ENCODE data around the gene LAMA4. TPM values are rescaled to one million over a fixed set of nuclear protein-coding genes. Genes with fewer than 3 reads are reported as not detected.

LAMA4 gene
- total RNA-seq, 1 experiment from 2014 or later, result 9.4 TPM

GRCh38 chr6:112193535-112194051, 60.8 kb downstream of the LAMA4 start:
- Histone ChIP-seq H3K36me3 (ENCODE audit: low read depth, low read length) (no peaks in the 10 kb centered on the region), H3K4me1 (ENCODE audit: insufficient read depth, low read length) (no peaks in the 10 kb centered on the region), H2AFZ (ENCODE audit: low read length) (no peak overlapping the region), H3K27me3 (ENCODE audit: low read length) (no peaks in the 10 kb centered on the region), H4K20me1 (ENCODE audit: low read length) (no peaks in the 10 kb centered on the region), H3K79me2 (ENCODE audit: low read length) (no peaks in the 10 kb centered on the region), H3K9ac (ENCODE audit: low read length) (no peak overlapping the region), H3F3A (ENCODE audit: low read length, unreplicated experiment) (no peaks in the 10 kb centered on the region), H3K4me2 (ENCODE audit: low read length) (no peak overlapping the region), H3K9me3 (ENCODE audit: low read length) (no peaks in the 10 kb centered on the region), H3K27ac (ENCODE audit: low read length) (no peak overlapping the region), H3K9me2 (replicated peaks; ENCODE audit: low read length) (no peaks in the 10 kb centered on the region), H3K4me3 (ENCODE audit: low read length) (no peak overlapping the region)
- BruUV-seq (replicated peaks), result no TSS peak
- no peak for ATAC-seq
- ChIA-PET CTCF (no interaction called here), POLR2A (ENCODE audit: unreplicated experiment) (no interaction called here)
- TF ChIP-seq EZH2 (IDR thresholded peaks at IDR 0.05; ENCODE audit: low read length, unreplicated experiment) (no peak), EZH2phosphoT487 (IDR thresholded peaks at IDR 0.05; ENCODE audit: borderline replicate concordance, low read length) (no peak), CTCF (conservative IDR thresholded peaks at IDR 0.05; ENCODE audit: low read depth, low read length) (no peak)
- no peak for DNase-seq
- intact Hi-C loops (cut with micrococcal nuclease), result no loop called here

GRCh38 chr6:112193117-112193516, 61.2 kb downstream of the LAMA4 start:
- TF ChIP-seq CTCF (conservative IDR thresholded peaks at IDR 0.05; ENCODE audit: low read depth, low read length), result no peak
- TF ChIP-seq EZH2 (IDR thresholded peaks at IDR 0.05; ENCODE audit: low read length, unreplicated experiment), result no peak
- TF ChIP-seq EZH2phosphoT487 (IDR thresholded peaks at IDR 0.05; ENCODE audit: borderline replicate concordance, low read length), result no peak
- DNase-seq (no peak), ATAC-seq (no peak)
- no peaks in the 10 kb centered on the region for H4K20me1 ChIP-seq (ENCODE audit: low read length)
- no peak overlapping the region for H3K4me2 ChIP-seq (ENCODE audit: low read length)
- no peak overlapping the region for H3K4me3 ChIP-seq (ENCODE audit: low read length)
- no peak overlapping the region for H3K27ac ChIP-seq (ENCODE audit: low read length)
- intact Hi-C loops (cut with micrococcal nuclease), result no loop called here
- no peaks in the 10 kb centered on the region for H3K9me3 ChIP-seq (ENCODE audit: low read length)
- no peaks in the 10 kb centered on the region for H3K79me2 ChIP-seq (ENCODE audit: low read length)
- no peaks in the 10 kb centered on the region for H3F3A ChIP-seq (ENCODE audit: low read length, unreplicated experiment)
- no peak overlapping the region for H3K9ac ChIP-seq (ENCODE audit: low read length)
- H3K9me2 ChIP-seq (replicated peaks; ENCODE audit: low read length), result no peaks in the 10 kb centered on the region
- no TSS peak for BruUV-seq (replicated peaks)
- H3K4me1 ChIP-seq (ENCODE audit: insufficient read depth, low read length), result no peaks in the 10 kb centered on the region
- ChIA-PET CTCF (no interaction called here), POLR2A (ENCODE audit: unreplicated experiment) (no interaction called here)
- H3K27me3 ChIP-seq (ENCODE audit: low read length), result no peaks in the 10 kb centered on the region
- H3K36me3 ChIP-seq (ENCODE audit: low read depth, low read length), result no peaks in the 10 kb centered on the region
- H2AFZ ChIP-seq (ENCODE audit: low read length), result no peak overlapping the region

GRCh38 chr6:112191509-112192020, 62.8 kb downstream of the LAMA4 start:
- Histone ChIP-seq H3F3A (ENCODE audit: low read length, unreplicated experiment) (no peaks in the 10 kb centered on the region), H3K4me3 (ENCODE audit: low read length) (no peak overlapping the region), H3K9me3 (ENCODE audit: low read length) (no peaks in the 10 kb centered on the region), H3K4me2 (ENCODE audit: low read length) (no peak overlapping the region), H3K9ac (ENCODE audit: low read length) (no peak overlapping the region), H2AFZ (ENCODE audit: low read length) (no peak overlapping the region), H3K79me2 (ENCODE audit: low read length) (no peaks in the 10 kb centered on the region), H3K36me3 (ENCODE audit: low read depth, low read length) (no peaks in the 10 kb centered on the region), H3K4me1 (ENCODE audit: insufficient read depth, low read length) (no peaks in the 10 kb centered on the region), H3K27ac (ENCODE audit: low read length) (no peak overlapping the region), H3K9me2 (replicated peaks; ENCODE audit: low read length) (no peaks in the 10 kb centered on the region), H3K27me3 (ENCODE audit: low read length) (no peaks in the 10 kb centered on the region), H4K20me1 (ENCODE audit: low read length) (no peaks in the 10 kb centered on the region)
- intact Hi-C loops (cut with micrococcal nuclease), result no loop called here
- no TSS peak for BruUV-seq (replicated peaks)
- ChIA-PET POLR2A (ENCODE audit: unreplicated experiment) (no interaction called here), CTCF (no interaction called here)
- ATAC-seq (no peak), DNase-seq (no peak)
- TF ChIP-seq EZH2 (IDR thresholded peaks at IDR 0.05; ENCODE audit: low read length, unreplicated experiment) (no peak), EZH2phosphoT487 (IDR thresholded peaks at IDR 0.05; ENCODE audit: borderline replicate concordance, low read length) (no peak), CTCF (conservative IDR thresholded peaks at IDR 0.05; ENCODE audit: low read depth, low read length) (no peak)
